HEK293 (cell line): ENCODE data around the gene RAD9B.

Experiments
- CTCF ChIA-PET: fragments of 350-600 bp; formaldehyde crosslinking; extraction: SDS; loops from one replicate; lab custom pipeline; 2021; ENCODE audit warnings: antibody characterized with exemption; lab: Yijun Ruan, JAX
- POLR2A ChIA-PET: fragments of 300-600 bp; formaldehyde crosslinking; extraction: SDS; loops from one replicate; lab custom pipeline; 2020; ENCODE audit warnings: antibody characterized with exemption, inconsistent platforms; lab: Yijun Ruan, JAX
- H3K27ac ChIP-seq: fragments of 200-500 bp; sonication (Bioruptor generic); 2 replicates; pipeline ENCODE4 v1.5.1; 2014; ENCODE audit warnings: low read depth, low read length, control low read depth, inconsistent platforms; ENCODE audit errors: extremely low read depth
- H3K36me3 ChIP-seq, 2 experiments: fragments of 200-500 bp in 1 of 2; sonication (Bioruptor generic) in 1 of 2; 1 replicate in 1 of 2; 2 replicates in 1 of 2; pipeline ENCODE4 v1.5.1; 2014 to 2017; ENCODE audit warnings: inconsistent platforms in 2 of 2, low read length in 2 of 2; ENCODE audit not compliant: control insufficient read depth in 2 of 2, insufficient read depth in 1 of 2
- H3K4me1 ChIP-seq: fragments of 200-500 bp; sonication (Bioruptor generic); 2 replicates; pipeline ENCODE4 v1.5.1; 2014; ENCODE audit warnings: mild to moderate bottlenecking, low read length, inconsistent platforms; ENCODE audit not compliant: control insufficient read depth, insufficient read depth
- H3K4me3 ChIP-seq: 2 replicates; pipeline ENCODE4 v1.5.1; 2011; ENCODE audit warnings: low read depth, mild to moderate bottlenecking, control low read depth, low read length, moderate library complexity
- H3K9me3 ChIP-seq: fragments of 200-500 bp; sonication (Bioruptor generic); 2 replicates; pipeline ENCODE4 v1.5.1; 2014; ENCODE audit warnings: low read depth, low read length, inconsistent platforms; ENCODE audit not compliant: control insufficient read depth, insufficient read depth
- BCL6B ChIP-seq: fragments of 450-650 bp; formaldehyde crosslinking; IDR thresholded peaks from 2 replicates; pipeline ENCODE4 v1.5.1; 2017; ENCODE audit warnings: missing biosample characterization, missing genetic modification characterization
- EGR2 ChIP-seq: fragments of 450-650 bp; formaldehyde crosslinking; IDR thresholded peaks from 2 replicates; pipeline ENCODE4 v1.5.1; 2016; ENCODE audit warnings: low read depth, missing biosample characterization, missing genetic modification characterization
- FEZF1 ChIP-seq: fragments of 450-650 bp; formaldehyde crosslinking; IDR thresholded peaks from 2 replicates; pipeline ENCODE4 v1.5.1; 2016; ENCODE audit warnings: missing biosample characterization, missing genetic modification characterization
- IKZF3 ChIP-seq: fragments of 450-650 bp; IDR thresholded peaks from 2 replicates; pipeline ENCODE4 v1.5.0; 2018; ENCODE audit warnings: missing biosample characterization, mild to moderate bottlenecking, missing genetic modification characterization, moderate library complexity
- PRDM4 ChIP-seq: fragments of 450-650 bp; formaldehyde crosslinking; IDR thresholded peaks from 2 replicates; pipeline ENCODE4 v1.5.1; 2017; ENCODE audit warnings: missing biosample characterization, missing genetic modification characterization
- SP2 ChIP-seq: fragments of 450-650 bp; formaldehyde crosslinking; IDR thresholded peaks from 2 replicates; pipeline ENCODE4 v1.5.1; 2016; ENCODE audit warnings: missing biosample characterization, missing genetic modification characterization
- ZBTB8A ChIP-seq: fragments of 450-650 bp; formaldehyde crosslinking; IDR thresholded peaks from 2 replicates; pipeline ENCODE4 v1.5.1; 2016; ENCODE audit warnings: missing biosample characterization, missing genetic modification characterization
- ZFP69B ChIP-seq: fragments of 450-650 bp; formaldehyde crosslinking; IDR thresholded peaks from 2 replicates; pipeline ENCODE4 v1.5.1; 2016; ENCODE audit warnings: missing biosample characterization, missing genetic modification characterization
- ZNF146 ChIP-seq: fragments of 450-650 bp; formaldehyde crosslinking; IDR thresholded peaks from 2 replicates; pipeline ENCODE4 v1.5.1; 2016; ENCODE audit warnings: missing biosample characterization, missing genetic modification characterization
- ZNF248 ChIP-seq: fragments of 450-650 bp; formaldehyde crosslinking; IDR thresholded peaks from 2 replicates; pipeline ENCODE4 v1.5.1; 2017; ENCODE audit warnings: missing biosample characterization, missing genetic modification characterization
- ZNF366 ChIP-seq: fragments of 450-650 bp; formaldehyde crosslinking; conservative IDR thresholded peaks from 2 replicates; pipeline ENCODE4 v1.5.1; 2016; ENCODE audit warnings: missing biosample characterization, missing genetic modification characterization
- ZNF596 ChIP-seq: fragments of 450-650 bp; IDR thresholded peaks from 2 replicates; pipeline ENCODE4 v1.5.0; 2018; ENCODE audit warnings: missing biosample characterization, mild to moderate bottlenecking, missing genetic modification characterization, moderate library complexity
- ZNF660 ChIP-seq: fragments of 450-650 bp; IDR thresholded peaks from 2 replicates; pipeline ENCODE4 v1.5.1; 2018; ENCODE audit warnings: missing biosample characterization, mild to moderate bottlenecking, missing genetic modification characterization
- ZNF692 ChIP-seq: fragments of 450-650 bp; formaldehyde crosslinking; IDR thresholded peaks from 2 replicates; pipeline ENCODE4 v1.5.1; 2016; ENCODE audit warnings: missing biosample characterization, missing genetic modification characterization
- TF ChIP-seq, protein P1 (sequence below): fragments of 450-650 bp; formaldehyde crosslinking; IDR thresholded peaks from 2 replicates; pipeline ENCODE4 v1.5.1; 2016; ENCODE audit warnings: missing biosample characterization, missing genetic modification characterization
- TF ChIP-seq, protein P2 (sequence below): fragments of 450-650 bp; formaldehyde crosslinking; IDR thresholded peaks from 2 replicates; pipeline ENCODE4 v1.5.1; 2016; ENCODE audit warnings: missing biosample characterization, missing genetic modification characterization
- TF ChIP-seq, protein P3 (sequence below): fragments of 450-650 bp; formaldehyde crosslinking; IDR thresholded peaks from 2 replicates; pipeline ENCODE4 v1.5.1; 2017; ENCODE audit warnings: missing biosample characterization, missing genetic modification characterization
- TF ChIP-seq, protein P4 (sequence below): fragments of 450-650 bp; formaldehyde crosslinking; IDR thresholded peaks from 2 replicates; pipeline ENCODE4 v1.5.1; 2016; ENCODE audit warnings: missing biosample characterization, missing genetic modification characterization
- TF ChIP-seq, protein P5 (sequence below): fragments of 450-650 bp; formaldehyde crosslinking; IDR thresholded peaks from 2 replicates; pipeline ENCODE4 v1.5.1; 2017; ENCODE audit warnings: missing biosample characterization, missing genetic modification characterization

The RAD9B gene

DNA sequence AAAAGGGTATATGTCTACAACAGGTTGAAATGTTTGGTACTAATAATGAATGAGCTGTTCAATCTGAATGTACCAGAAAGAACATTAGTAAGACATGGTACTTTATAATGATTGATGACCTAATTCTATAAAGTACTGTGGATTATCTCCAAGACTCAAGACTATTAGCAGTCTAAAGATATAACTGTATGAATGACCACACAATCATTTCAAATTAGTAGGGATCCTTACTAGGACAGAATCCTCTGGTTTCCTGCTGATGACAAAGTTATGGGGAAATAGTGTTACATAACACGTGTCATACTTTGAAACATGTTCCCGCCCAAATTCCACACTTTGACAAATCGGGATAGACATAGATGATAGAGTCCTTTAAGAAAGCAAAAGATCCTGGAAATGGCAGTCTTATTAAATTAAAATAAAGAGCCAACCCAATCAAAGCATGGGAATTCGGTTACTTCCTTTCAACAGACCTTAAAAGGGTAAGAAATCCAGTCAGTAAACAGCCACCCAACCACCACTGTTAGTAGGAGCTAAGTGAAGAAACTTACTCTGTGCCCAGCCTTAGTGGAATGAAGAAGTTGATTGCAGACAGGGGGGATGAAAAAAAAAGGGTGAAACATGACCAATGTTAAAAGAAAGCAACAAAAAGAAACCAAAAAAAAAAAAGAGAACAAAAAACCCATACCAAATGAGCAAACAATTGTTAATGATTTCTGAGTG lies 3.0 kb upstream of the RAD9B start (continued):
- TF ChIP-seq, protein P1, sequence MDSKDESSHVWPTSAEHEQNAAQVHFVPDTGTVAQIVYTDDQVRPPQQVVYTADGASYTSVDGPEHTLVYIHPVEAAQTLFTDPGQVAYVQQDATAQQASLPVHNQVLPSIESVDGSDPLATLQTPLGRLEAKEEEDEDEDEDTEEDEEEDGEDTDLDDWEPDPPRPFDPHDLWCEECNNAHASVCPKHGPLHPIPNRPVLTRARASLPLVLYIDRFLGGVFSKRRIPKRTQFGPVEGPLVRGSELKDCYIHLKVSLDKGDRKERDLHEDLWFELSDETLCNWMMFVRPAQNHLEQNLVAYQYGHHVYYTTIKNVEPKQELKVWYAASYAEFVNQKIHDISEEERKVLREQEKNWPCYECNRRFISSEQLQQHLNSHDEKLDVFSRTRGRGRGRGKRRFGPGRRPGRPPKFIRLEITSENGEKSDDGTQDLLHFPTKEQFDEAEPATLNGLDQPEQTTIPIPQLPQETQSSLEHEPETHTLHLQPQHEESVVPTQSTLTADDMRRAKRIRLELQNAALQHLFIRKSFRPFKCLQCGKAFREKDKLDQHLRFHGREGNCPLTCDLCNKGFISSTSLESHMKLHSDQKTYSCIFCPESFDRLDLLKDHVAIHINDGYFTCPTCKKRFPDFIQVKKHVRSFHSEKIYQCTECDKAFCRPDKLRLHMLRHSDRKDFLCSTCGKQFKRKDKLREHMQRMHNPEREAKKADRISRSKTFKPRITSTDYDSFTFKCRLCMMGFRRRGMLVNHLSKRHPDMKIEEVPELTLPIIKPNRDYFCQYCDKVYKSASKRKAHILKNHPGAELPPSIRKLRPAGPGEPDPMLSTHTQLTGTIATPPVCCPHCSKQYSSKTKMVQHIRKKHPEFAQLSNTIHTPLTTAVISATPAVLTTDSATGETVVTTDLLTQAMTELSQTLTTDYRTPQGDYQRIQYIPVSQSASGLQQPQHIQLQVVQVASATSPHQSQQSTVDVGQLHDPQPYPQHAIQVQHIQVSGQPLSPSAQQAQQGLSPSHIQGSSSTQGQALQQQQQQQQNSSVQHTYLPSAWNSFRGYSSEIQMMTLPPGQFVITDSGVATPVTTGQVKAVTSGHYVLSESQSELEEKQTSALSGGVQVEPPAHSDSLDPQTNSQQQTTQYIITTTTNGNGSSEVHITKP (tag by site-specific recombination), result peak; percentile 68
- TF ChIP-seq ZNF366 (peak; percentile 58), ZFP69B (tag by site-specific recombination) (peak; percentile 59; the same call in 1 of the 2 replicates), ZBTB8A (tag by site-specific recombination) (no peak), ZNF596 (tag by site-specific recombination) (no peak), IKZF3 (tag by site-specific recombination) (peak; percentile 60; the same call in 1 of the 2 replicates)
- TF ChIP-seq, protein P2, sequence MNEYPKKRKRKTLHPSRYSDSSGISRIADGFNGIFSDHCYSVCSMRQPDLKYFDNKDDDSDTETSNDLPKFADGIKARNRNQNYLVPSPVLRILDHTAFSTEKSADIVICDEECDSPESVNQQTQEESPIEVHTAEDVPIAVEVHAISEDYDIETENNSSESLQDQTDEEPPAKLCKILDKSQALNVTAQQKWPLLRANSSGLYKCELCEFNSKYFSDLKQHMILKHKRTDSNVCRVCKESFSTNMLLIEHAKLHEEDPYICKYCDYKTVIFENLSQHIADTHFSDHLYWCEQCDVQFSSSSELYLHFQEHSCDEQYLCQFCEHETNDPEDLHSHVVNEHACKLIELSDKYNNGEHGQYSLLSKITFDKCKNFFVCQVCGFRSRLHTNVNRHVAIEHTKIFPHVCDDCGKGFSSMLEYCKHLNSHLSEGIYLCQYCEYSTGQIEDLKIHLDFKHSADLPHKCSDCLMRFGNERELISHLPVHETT (tag by site-specific recombination), result no peak
- TF ChIP-seq, protein P3, sequence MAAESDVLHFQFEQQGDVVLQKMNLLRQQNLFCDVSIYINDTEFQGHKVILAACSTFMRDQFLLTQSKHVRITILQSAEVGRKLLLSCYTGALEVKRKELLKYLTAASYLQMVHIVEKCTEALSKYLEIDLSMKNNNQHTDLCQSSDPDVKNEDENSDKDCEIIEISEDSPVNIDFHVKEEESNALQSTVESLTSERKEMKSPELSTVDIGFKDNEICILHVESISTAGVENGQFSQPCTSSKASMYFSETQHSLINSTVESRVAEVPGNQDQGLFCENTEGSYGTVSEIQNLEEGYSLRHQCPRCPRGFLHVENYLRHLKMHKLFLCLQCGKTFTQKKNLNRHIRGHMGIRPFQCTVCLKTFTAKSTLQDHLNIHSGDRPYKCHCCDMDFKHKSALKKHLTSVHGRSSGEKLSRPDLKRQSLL (tag by site-specific recombination), result peak; percentile 52; the same call in 1 of the 2 replicates

- ChIA-PET POLR2A (interaction anchor here (1.7 to 3.3 kb wide), 2 partner anchors 32 to 51 kb away, joined by 7 to 44 read pairs; partner anchors contain the start of genes ARPC3, FAM216A and GPN3), CTCF (interaction anchor here (0.9 to 1.2 kb wide), 2 partner anchors 91 to 110 kb away, joined by 4 to 5 read pairs; no protein-coding TSS in a partner anchor)
- H3K4me1 ChIP-seq, result peaks cover 9% of the 10 kb centered on the region
- no peak for TF ChIP-seq ZNF146 (tag by site-specific recombination)
- no peak for TF ChIP-seq ZNF692 (tag by site-specific recombination)
- peak; percentile 5; the same call in 1 of the 2 replicates for TF ChIP-seq FEZF1 (tag by site-specific recombination)
- no peak for TF ChIP-seq ZNF248
- 0 out of 2 replicates have a peak, but pooled peaks have one; percentile 27 for TF ChIP-seq ZNF660 (tag by site-specific recombination)
- peak; percentile 28; the same call in 1 of the 2 replicates for TF ChIP-seq BCL6B (tag by site-specific recombination)
- TF ChIP-seq, protein P4, sequence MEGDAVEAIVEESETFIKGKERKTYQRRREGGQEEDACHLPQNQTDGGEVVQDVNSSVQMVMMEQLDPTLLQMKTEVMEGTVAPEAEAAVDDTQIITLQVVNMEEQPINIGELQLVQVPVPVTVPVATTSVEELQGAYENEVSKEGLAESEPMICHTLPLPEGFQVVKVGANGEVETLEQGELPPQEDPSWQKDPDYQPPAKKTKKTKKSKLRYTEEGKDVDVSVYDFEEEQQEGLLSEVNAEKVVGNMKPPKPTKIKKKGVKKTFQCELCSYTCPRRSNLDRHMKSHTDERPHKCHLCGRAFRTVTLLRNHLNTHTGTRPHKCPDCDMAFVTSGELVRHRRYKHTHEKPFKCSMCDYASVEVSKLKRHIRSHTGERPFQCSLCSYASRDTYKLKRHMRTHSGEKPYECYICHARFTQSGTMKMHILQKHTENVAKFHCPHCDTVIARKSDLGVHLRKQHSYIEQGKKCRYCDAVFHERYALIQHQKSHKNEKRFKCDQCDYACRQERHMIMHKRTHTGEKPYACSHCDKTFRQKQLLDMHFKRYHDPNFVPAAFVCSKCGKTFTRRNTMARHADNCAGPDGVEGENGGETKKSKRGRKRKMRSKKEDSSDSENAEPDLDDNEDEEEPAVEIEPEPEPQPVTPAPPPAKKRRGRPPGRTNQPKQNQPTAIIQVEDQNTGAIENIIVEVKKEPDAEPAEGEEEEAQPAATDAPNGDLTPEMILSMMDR (tag by site-specific recombination), result peak; percentile 53; the same call in 1 of the 2 replicates
- TF ChIP-seq PRDM4 (tag by site-specific recombination), result no peak
- no peak for TF ChIP-seq EGR2 (tag by site-specific recombination)
- TF ChIP-seq, protein P5, sequence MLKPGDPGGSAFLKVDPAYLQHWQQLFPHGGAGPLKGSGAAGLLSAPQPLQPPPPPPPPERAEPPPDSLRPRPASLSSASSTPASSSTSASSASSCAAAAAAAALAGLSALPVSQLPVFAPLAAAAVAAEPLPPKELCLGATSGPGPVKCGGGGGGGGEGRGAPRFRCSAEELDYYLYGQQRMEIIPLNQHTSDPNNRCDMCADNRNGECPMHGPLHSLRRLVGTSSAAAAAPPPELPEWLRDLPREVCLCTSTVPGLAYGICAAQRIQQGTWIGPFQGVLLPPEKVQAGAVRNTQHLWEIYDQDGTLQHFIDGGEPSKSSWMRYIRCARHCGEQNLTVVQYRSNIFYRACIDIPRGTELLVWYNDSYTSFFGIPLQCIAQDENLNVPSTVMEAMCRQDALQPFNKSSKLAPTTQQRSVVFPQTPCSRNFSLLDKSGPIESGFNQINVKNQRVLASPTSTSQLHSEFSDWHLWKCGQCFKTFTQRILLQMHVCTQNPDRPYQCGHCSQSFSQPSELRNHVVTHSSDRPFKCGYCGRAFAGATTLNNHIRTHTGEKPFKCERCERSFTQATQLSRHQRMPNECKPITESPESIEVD (tag by site-specific recombination), result peak; percentile 45; the same call in 1 of the 2 replicates
- TF ChIP-seq SP2 (tag by site-specific recombination), result peak; percentile 69
Observed at GRCh38 chr12:110501399-110501751, 756 bp upstream of the RAD9B start.

More at GRCh38 chr12:110501399-110501751, 756 bp upstream of the RAD9B start:
- H3K4me3 ChIP-seq, result peak overlapping the region; percentile 90
- H3K36me3 ChIP-seq, result peaks cover 8 to 10% of the 10 kb centered on the region in 2 experiments
- H3K9me3 ChIP-seq, result no peaks in the 10 kb centered on the region
- H3K27ac ChIP-seq, result peak overlapping the region; percentile 89
